Measurements from ENCODE around the gene TBC1D22A.

The TBC1D22A gene

GRCh38 chr22:47142427-47143046 lies 380.1 kb downstream of the TBC1D22A start:
- TF ChIP-seq JUND (IDR thresholded peaks at IDR 0.05; ENCODE audit: low read depth) = no peak
- in situ Hi-C loops (cut with HindIII; ENCODE audit: low pct_unique_long_range_greater_than_20kb, low sequenced_read_pairs) = no loop called here

GRCh38 chr22:47143249-47143938 lies 380.9 kb downstream of the TBC1D22A start:
- TF ChIP-seq JUND (IDR thresholded peaks at IDR 0.05; ENCODE audit: low read depth) = no peak
- DNase-seq (ENCODE audit: low read depth in 1 of 2, low spot score in 1 of 2) = no peak
- in situ Hi-C loops (cut with HindIII; ENCODE audit: low pct_unique_long_range_greater_than_20kb, low sequenced_read_pairs) = no loop called here

More at GRCh38 chr22:47142427-47143046, 380.1 kb downstream of the TBC1D22A start:
- DNase-seq (ENCODE audit: low read depth in 1 of 2, low spot score in 1 of 2) = no peak

- TF ChIP-seq JUND (IDR thresholded peaks at IDR 0.05; ENCODE audit: low read depth) = no peak
- in situ Hi-C loops (cut with HindIII; ENCODE audit: low pct_unique_long_range_greater_than_20kb, low sequenced_read_pairs) = no loop called here
- DNase-seq (ENCODE audit: low read depth in 1 of 2, low spot score in 1 of 2) = no peak
Measured at GRCh38 chr22:47144076-47144765, 381.8 kb downstream of the TBC1D22A start.

- no peak for TF ChIP-seq JUND (IDR thresholded peaks at IDR 0.05; ENCODE audit: low read depth)
- in situ Hi-C loops (cut with HindIII; ENCODE audit: low pct_unique_long_range_greater_than_20kb, low sequenced_read_pairs) = no loop called here
- DNase-seq (ENCODE audit: low read depth in 1 of 2, low spot score in 1 of 2) = no peak
Measured at GRCh38 chr22:47144791-47145425, 382.5 kb downstream of the TBC1D22A start.

GRCh38 chr22:47145883-47146282 lies 383.4 kb downstream of the TBC1D22A start:
- no peak for DNase-seq (ENCODE audit: low read depth in 1 of 2, low spot score in 1 of 2)
- TF ChIP-seq JUND (IDR thresholded peaks at IDR 0.05; ENCODE audit: low read depth) = no peak
- in situ Hi-C loops (cut with HindIII; ENCODE audit: low pct_unique_long_range_greater_than_20kb, low sequenced_read_pairs) = no loop called here

- DNase-seq (ENCODE audit: low read depth in 1 of 2, low spot score in 1 of 2) = no peak
- in situ Hi-C loops (cut with HindIII; ENCODE audit: low pct_unique_long_range_greater_than_20kb, low sequenced_read_pairs) = no loop called here
- TF ChIP-seq JUND (IDR thresholded peaks at IDR 0.05; ENCODE audit: low read depth) = no peak
Measured at GRCh38 chr22:47146391-47146790, 383.9 kb downstream of the TBC1D22A start.

GRCh38 chr22:47146941-47147340 lies 384.5 kb downstream of the TBC1D22A start:
- no peak for DNase-seq (ENCODE audit: low read depth in 1 of 2, low spot score in 1 of 2)
- no peak for TF ChIP-seq JUND (IDR thresholded peaks at IDR 0.05; ENCODE audit: low read depth)
- in situ Hi-C loops (cut with HindIII; ENCODE audit: low pct_unique_long_range_greater_than_20kb, low sequenced_read_pairs) = no loop called here

GRCh38 chr22:47147572-47147971 lies 385.1 kb downstream of the TBC1D22A start:
- no peak for DNase-seq (ENCODE audit: low read depth in 1 of 2, low spot score in 1 of 2)
- in situ Hi-C loops (cut with HindIII; ENCODE audit: low pct_unique_long_range_greater_than_20kb, low sequenced_read_pairs) = no loop called here
- no peak for TF ChIP-seq JUND (IDR thresholded peaks at IDR 0.05; ENCODE audit: low read depth)

- in situ Hi-C loops (cut with HindIII; ENCODE audit: low pct_unique_long_range_greater_than_20kb, low sequenced_read_pairs) = no loop called here
- DNase-seq (ENCODE audit: low read depth in 1 of 2, low spot score in 1 of 2) = no peak
- TF ChIP-seq JUND (IDR thresholded peaks at IDR 0.05; ENCODE audit: low read depth) = no peak
Measured at GRCh38 chr22:47148510-47148909, 386.1 kb downstream of the TBC1D22A start.

- in situ Hi-C loops (cut with HindIII; ENCODE audit: low pct_unique_long_range_greater_than_20kb, low sequenced_read_pairs) = no loop called here
- no peak for DNase-seq (ENCODE audit: low read depth in 1 of 2, low spot score in 1 of 2)
- no peak for TF ChIP-seq JUND (IDR thresholded peaks at IDR 0.05; ENCODE audit: low read depth)
Measured at GRCh38 chr22:47148956-47149728, 386.7 kb downstream of the TBC1D22A start.

- TF ChIP-seq JUND (IDR thresholded peaks at IDR 0.05; ENCODE audit: low read depth) = no peak
- in situ Hi-C loops (cut with HindIII; ENCODE audit: low pct_unique_long_range_greater_than_20kb, low sequenced_read_pairs) = no loop called here
- DNase-seq (ENCODE audit: low read depth in 1 of 2, low spot score in 1 of 2) = no peak
Measured at GRCh38 chr22:47149976-47150375, 387.5 kb downstream of the TBC1D22A start.

- TF ChIP-seq JUND (IDR thresholded peaks at IDR 0.05; ENCODE audit: low read depth) = no peak
- no peak for DNase-seq (ENCODE audit: low read depth in 1 of 2, low spot score in 1 of 2)
- in situ Hi-C loops (cut with HindIII; ENCODE audit: low pct_unique_long_range_greater_than_20kb, low sequenced_read_pairs) = no loop called here
Measured at GRCh38 chr22:47150426-47150825, 388.0 kb downstream of the TBC1D22A start.

All from T47D (cell line).